HG03457 (cell line): ENCODE data around the gene BRD9.
"Not testable (repeated sequence)": the region's sequence is repeated elsewhere in the genome, so short reads cannot be mapped to it uniquely, and the experiment has no call there.

Experiments used
- ATAC-seq: cut with Tn5 transposase; IDR thresholded peaks from one replicate; pipeline ENCODE4 v1.9.1; 2021; ENCODE audit warnings: moderate number of reproducible peaks; ENCODE audit not compliant: unreplicated experiment

BRD9 gene

GRCh38 chr5:892394-893136, at the start of gene BRD9, which contains the start of gene TRIP13:
BRD9 (minus strand) TSS chr5:892801; CDS start chr5:892657, 144 bp downstream.
TRIP13 (plus strand) TSS chr5:892884; CDS start chr5:892999, 115 bp downstream.
- ATAC-seq: peak; percentile 93

- not testable (repeated sequence) for ATAC-seq
These were observed 48.1 kb upstream of the BRD9 start for GRCh38 chr5:940741-941140.

- ATAC-seq: no peak
These were observed 46.8 kb upstream of the BRD9 start for GRCh38 chr5:939368-939767.

GRCh38 chr5:937151-937924, 44.7 kb upstream of the BRD9 start:
- no peak for ATAC-seq

- ATAC-seq: no peak
These were observed 43.8 kb upstream of the BRD9 start for GRCh38 chr5:936149-937144.

GRCh38 chr5:935510-936084, 43.0 kb upstream of the BRD9 start:
- ATAC-seq: no peak

- not testable (repeated sequence) for ATAC-seq
These were observed 41.9 kb upstream of the BRD9 start for GRCh38 chr5:934381-934967.

GRCh38 chr5:933951-934350, 41.4 kb upstream of the BRD9 start:
- ATAC-seq: not testable (repeated sequence)

GRCh38 chr5:933251-933861, 40.8 kb upstream of the BRD9 start:
- ATAC-seq: no peak

- ATAC-seq: no peak
These were observed 40.1 kb upstream of the BRD9 start for GRCh38 chr5:932628-933250.

GRCh38 chr5:932151-932627, 39.6 kb upstream of the BRD9 start:
- no peak for ATAC-seq

- ATAC-seq: no peak
These were observed 39.1 kb upstream of the BRD9 start for GRCh38 chr5:931570-932145.

GRCh38 chr5:930866-931265, 38.3 kb upstream of the BRD9 start:
- ATAC-seq: no peak

GRCh38 chr5:929596-929995, 37.0 kb upstream of the BRD9 start:
- ATAC-seq: no peak

GRCh38 chr5:929182-929581, 36.6 kb upstream of the BRD9 start:
- not testable (repeated sequence) for ATAC-seq

GRCh38 chr5:927172-928015, 34.8 kb upstream of the BRD9 start:
- no peak for ATAC-seq

- no peak for ATAC-seq
These were observed 34.0 kb upstream of the BRD9 start for GRCh38 chr5:926417-927171.
